HG03432 (cell line): Measurements from ENCODE around the gene HSPA12B.

Source experiments
- ATAC-seq: cut with Tn5 transposase; IDR thresholded peaks from one replicate; pipeline ENCODE4 v1.9.1; 2021; ENCODE audit warnings: mild to moderate bottlenecking, moderate library complexity; ENCODE audit not compliant: unreplicated experiment

Gene HSPA12B

DNA sequence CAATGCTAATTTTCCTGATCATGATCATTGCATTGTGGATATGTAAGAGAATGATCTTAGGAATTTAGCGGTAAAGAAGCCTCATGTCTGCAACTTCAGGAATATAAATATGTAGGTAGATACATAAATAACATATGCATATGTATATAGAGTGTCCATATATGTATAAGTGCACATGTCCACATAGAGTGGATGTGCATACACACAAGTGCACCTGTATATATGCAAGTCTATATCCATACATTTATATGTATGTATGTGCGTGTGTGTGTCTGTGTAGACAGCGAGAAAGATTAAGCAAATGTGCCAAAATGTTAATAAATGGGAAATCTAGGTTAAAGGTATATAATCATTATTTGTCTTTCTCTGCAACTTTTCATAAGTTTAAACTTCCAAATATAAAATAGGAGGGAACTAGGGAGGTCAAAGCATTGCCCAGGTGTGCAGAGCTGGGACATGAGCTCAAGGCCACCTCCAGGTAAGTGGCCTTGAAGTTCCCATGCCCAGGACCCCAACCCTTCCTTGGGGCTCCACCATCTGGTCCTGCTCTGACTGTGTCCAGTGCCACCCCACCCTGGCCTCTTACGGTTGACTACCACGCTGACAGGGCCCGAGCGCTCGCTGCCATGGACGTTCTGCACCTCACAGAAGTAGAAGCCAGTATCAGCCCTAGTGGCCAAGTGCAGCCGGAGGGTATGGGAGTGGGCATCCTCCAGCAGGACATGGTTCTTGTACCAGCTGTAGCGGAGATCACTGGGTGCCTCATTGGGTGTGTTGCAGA lies 29.7 kb upstream of the HSPA12B start:
- no peak for ATAC-seq

DNA sequence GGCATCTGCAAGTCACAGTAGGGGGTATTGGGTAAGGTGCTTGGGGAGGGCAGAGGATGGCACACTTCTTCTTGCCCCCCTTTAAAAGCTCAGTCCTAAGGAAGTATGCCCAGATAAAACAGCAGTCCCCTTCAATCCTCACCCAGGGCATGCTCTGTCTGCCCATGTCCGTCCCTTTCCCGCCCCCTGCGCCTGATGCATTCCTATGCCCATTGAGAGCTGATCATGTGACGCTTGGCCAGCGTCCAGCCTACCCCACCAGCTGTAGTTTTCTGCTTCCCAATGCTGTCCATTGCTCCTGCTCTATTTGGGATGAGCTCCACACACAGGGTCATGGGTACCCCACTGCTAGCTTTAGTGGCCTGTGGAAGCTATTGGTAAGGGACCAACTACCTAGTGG lies 28.4 kb upstream of the HSPA12B start:
- no peak for ATAC-seq

DNA sequence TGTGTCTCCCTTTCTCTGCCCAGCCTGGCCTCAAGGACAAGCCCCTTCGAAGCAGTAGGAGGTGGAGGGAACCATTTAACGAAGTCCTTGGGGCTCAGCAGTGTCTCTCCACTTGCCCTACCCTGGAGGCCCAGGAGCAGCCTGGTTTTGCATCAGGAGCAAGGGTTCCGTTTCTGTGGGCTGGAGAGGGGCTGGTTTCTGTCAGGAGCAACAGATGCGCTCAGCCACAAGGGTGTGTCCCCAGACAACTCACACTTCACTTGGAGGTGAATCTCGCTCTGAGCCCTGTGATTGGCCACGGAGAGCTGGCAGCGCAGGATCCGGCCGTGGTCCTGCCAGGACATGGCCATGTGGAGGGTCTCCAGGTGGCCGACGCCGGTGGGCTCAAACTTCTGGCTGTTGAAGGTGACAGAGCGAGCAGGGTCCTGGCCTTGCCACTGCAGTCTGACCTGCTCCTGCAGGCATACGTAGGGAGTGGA lies 27.0 kb upstream of the HSPA12B start:
- ATAC-seq: no peak

DNA sequence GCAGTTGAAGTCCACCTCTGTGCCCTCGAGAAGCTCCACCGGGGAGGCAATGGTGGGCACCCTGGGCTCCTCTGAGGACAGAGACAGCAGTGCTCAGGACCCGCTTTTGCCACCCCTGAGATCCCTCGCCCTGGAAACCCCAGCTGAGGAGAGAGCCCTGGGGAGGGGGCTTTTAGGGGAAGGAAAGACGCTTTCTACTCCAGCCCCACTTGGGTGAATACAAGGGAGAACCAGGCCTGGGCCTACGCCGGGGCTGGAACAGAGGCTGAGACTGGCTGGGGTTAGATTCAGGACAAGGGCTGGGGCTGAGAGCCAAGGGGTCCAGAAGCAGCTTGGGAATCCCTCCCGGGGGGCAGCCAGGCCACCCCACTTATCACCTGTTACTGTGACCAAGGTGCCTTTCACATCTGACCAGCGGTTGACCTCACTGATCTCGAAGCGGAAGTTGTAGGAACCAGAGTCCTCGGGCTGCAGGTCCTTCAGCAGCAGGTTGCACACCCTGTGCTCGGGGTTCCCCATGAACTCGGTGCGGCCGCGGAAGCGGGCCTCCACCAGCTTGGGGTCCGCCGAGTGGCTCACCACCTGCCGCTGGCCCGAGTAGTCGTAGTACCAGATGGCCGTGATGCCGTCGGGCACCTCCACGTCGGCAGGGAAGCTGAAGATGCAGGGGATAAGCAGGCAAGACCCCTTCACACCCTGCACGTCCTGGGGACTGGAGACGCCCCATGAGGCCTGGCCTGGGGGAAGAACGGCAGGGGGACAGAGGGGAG lies 26.3 kb upstream of the HSPA12B start:
- no peak for ATAC-seq

DNA sequence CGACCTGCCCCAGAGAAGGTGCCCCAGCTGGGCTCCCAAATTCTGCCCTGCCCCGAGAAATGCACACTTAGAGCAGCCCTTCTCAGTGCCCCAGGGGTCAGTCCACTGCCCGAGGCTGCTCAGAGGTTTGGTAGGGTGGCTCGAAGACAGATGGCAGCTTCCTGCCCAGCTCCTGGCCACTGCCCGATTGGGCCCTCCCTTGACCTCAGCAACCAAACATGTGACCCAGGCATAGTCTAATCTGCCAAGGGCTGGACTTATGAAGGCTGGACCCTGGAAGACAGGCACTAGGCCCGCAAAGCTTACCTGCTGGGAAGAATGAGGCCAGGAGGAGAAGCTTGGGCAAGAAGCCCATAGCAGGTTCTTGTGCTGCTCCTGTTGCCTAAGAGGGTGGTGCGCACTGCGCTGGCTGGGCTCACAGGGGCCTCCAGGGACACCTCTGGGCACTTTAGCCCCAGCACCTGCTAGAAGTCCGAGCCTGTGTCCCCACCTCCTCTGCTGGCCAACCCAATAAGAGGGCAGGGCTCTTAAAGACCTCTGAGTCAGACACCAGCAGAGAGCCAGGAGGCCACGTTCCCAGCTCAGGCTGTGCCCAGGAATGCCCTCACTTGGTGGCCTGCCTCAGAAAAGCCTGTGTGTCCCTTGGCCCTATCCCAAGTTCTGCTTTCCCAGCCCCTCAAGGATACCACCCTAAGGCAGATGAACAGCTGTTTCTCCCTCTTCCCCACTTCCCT lies 25.5 kb upstream of the HSPA12B start:
- ATAC-seq: no peak

DNA sequence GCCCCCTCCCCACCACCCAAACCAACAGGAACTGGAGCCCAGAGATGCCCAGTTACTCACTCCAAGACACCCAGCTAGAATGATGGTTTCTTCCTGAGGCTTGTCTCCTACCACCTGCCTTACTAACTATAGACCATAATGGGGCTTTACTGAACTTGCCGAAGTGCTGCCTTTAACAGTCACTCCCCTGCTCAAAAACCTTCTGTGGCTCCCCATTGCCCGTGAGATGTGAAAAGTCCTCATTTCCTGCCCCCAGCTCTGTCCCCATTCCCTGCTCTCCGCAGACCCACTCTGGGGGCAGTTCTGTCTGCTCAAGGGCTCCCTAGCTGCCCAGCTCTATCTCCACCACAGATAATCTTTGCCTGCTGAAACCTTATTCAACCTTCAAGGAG lies 25.0 kb upstream of the HSPA12B start:
- no peak for ATAC-seq

DNA sequence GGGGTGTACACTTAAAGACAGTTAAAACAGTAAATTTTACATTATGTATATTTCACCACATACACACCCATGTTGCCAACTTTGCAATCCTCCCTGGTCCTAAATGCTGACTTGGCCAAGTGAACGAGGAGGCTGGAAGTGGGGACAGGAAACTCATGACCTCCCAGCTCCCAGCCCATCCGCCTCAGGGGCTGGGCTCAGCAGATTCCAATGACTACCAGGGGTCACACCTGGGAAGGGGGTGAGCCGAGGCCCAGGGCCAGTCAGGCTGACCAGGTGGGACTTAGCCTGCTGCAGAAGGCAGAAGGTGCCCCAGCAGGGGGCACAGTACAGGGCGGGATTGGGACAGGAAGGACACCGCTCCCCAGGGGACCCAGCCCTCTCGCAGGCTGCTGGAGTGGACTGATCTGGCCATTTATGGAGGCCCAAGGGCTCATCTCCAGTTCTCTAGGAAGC lies 22.4 kb upstream of the HSPA12B start:
- ATAC-seq: no peak

DNA sequence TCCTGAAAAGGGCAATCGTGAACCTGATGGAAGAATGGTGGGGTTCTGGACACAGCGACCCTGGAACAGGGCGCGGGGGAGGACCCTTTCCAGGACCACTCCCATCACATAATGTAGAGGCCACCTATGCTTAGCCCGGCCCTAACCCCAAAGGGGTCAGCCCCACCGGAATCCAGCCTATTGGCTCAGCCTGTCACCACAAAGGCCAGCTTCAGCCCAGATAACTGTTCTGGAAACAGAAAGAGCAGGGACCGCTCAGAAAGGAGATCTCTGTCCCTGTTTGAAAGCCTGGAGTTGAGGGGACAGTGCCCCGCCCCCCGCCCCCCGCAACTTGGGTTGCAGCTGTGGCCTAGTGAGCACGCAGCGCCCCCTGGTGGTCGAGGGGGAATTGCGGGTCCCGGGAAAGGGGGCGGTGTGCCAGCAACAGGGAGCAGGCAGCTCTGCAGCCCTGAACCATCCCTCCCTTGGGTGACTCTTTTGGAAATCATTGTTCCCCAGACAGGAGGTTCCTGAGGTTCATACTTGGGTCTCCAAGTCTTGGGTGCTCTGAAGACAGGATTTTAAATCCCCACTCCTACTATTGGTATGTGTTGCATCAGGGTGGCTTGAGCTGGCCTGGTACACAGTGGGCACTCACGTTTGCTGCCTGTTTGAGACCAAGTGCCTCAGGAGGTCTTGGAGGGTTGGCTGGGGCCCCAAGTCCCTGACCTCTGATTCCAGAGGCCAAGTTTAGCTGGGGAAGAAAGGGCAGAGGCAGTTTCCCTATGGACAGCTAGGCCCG lies 21.6 kb upstream of the HSPA12B start:
- no peak for ATAC-seq

DNA sequence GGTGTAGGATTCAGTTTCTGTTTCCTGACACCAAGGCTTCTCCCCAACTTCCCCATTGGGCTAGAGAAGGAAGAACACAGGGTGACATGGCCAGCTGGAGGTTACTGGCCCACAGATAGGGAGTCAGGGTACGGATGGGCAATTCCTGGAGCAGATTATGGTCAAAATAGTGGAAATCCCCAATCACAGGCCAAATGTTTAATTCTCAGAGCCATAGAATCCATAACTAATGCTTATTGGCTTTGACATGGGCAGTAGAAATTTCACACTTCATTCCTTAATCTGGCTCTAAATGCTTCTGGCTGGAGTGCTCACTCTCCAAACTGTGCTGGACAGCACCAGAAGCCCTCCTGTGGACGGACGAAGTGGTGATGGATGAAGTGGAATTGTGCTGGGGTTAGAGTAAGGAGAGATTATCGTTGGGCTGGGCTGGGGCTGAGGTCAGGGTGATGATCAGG lies 21.0 kb upstream of the HSPA12B start:
- ATAC-seq: no peak

DNA sequence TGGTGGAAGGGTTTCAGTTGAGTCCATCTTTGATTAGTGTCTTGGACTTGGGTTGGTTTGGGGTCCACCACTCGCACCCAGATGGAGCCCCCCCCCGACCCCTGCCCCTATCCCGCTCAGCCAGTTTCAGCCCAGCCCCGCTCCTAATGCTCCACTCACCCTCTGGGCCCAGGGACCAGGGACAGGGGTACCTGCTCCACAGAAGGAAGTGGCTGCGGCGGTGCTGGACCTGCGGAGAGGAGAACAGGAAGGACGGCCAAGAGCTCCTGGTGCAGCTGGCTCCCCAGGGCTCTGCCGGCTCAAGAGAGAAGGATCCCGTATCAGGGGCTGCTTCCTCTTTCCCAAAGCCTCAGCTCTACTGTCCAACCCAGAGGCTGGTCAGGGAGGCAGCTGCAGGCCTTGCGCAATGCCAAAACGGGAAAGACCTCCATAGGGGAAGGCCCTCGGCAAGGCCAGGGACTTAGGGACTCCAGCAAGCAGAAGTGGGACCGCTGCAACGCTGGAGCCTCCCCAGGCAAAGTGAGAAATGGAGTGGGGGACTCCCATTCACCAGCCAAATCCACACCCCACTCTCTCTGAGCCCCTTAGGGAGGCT lies 20.1 kb upstream of the HSPA12B start, which contains the start of gene SIGLEC1:
Gene SIGLEC1 (minus strand): TSS at position 322 of the 595 bp plus-strand sequence. CDS start 5,472 bp downstream, outside the sequence.
- no peak for ATAC-seq

DNA sequence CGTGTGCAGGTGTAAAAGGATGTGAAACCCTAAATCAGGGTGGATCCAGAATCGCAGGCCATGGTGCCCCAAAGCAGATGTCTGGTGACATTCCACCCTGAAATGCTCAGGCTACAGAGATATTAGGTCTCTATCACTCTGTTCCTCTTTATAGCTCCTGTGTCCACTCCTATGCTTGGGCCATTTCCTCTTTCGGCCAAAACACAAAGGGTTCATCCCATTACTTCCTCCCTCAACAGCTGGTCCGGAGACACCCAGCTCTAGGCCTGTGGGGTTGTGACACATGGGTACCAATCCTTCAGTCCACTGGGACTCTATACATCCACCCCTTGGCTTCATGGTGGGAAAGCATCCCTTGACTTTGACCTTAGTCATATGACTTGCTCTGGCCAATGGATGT lies 18.4 kb upstream of the HSPA12B start:
- ATAC-seq: no peak

DNA sequence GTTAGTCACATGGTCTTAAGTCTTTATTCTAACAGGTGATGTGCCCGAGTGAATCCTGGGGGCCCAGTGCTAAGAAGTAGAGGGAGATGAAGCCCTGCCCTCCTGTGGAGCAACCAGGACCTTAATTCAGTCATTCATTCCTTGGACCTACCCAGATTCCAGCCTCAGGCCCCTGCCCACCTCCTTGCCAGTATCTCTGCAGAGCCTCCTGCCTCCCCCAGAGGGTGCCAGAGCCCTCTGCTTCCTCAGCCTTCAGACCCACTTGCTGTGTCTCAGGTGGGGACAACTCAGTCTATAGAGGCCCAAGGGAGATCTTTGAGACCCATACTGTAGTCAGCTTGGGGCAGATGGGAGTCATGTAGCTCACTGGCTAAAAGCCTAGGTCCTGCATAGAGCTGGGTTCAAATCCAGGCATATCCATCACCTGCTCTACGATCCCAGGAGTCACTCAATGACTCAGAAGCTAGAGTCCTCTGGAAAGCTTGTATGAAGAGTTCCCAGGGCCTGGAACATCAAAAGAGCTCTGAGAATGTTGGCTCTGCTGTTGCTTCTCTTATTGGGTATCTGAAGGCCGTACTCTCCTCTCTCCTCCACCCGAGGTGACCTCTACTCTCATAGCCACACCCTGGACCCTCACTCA lies 16.2 kb upstream of the HSPA12B start:
- ATAC-seq: peak; percentile 47

DNA sequence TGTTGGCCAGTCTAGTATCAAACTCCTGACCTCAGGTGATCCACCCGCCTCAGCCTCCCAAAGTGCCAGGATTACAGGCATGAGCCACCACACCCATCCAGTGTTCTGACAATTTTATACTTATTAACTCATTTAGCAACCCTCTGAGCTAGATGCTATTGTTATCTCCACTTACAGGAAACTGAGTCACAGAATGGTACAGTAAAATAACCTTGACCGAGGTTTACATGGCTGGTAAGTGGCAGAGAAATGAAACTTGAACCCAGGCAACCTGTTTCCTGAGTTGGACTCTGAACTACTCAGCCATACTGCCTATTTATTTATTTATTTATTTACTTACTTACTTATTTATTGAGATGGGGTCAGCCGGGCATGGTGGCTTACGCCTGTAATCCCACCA lies 13.4 kb upstream of the HSPA12B start:
- ATAC-seq: no peak

DNA sequence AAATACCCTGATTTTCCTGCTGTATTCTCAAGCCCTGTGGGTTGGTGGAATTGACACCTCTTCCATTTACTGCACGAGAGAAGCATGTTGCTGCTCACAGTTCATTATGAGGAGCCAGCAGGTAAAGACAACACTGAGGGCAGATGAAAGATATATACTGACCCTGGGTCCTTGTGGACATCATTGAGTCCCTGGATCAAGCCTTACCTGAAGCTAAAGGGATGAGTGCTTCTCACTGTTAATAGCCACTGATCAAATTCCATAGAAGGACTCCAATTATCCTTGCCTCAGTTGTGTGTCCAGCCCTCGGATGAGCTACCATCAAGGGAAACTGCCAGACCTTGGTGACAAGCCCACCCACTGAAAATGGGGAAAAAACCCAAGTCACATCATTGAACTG lies 12.4 kb upstream of the HSPA12B start:
- ATAC-seq: no peak

DNA sequence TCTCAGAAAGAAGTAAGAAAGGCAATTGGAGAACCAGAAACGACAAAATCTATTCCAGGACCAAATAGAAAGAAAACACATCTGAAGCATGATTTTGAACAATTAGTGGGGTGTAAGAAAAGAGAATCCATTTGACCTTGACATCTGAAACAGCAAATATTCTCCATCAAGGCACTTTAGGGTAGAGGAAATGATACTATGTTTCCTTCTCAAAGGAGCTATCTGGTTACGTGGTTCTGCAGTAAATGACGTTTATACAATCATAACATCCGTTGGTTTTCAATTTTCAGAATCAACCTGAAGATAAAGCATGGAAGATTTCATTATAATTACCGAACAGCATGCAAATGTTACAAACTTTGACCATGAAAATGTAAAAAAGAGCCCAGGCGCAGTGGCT lies 11.9 kb upstream of the HSPA12B start:
- no peak for ATAC-seq

DNA sequence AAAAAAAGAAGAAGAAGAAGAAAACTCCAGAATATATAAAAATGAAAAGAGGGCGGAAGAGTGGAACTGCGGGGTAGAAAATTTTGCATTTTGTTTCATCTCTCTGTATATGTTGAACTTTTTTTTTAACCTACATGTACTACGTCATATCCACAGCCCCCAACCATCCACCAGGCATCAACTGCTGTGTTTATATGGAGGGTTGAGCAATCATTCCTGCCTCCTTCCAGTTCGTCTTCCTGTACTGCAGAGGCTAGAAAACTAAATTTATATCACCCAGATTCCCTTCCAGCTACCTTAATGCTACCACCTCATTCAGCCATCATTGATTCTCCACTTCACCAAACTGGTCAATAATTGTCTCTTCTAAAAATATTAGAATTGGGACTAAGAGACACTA lies 10.6 kb upstream of the HSPA12B start:
- ATAC-seq: no peak

DNA sequence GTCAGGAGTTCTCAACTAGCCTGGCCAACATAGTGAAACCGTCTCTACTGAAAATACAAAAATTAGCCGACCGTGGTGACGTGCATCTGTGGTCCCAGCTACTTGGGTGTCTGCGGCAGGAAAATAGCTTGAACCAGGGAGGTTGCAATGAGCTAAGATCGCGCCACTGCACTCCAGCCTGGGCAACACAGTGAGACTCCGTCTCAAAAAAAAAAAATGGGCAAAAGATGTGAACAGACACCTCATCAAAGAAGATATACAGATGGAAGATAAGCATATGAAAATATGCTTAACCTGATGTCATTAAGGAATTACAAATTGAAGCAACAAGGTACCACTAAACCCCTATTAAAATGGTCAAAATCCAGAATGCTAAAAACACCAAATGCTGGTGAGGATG lies 9.2 kb upstream of the HSPA12B start:
- no peak for ATAC-seq

DNA sequence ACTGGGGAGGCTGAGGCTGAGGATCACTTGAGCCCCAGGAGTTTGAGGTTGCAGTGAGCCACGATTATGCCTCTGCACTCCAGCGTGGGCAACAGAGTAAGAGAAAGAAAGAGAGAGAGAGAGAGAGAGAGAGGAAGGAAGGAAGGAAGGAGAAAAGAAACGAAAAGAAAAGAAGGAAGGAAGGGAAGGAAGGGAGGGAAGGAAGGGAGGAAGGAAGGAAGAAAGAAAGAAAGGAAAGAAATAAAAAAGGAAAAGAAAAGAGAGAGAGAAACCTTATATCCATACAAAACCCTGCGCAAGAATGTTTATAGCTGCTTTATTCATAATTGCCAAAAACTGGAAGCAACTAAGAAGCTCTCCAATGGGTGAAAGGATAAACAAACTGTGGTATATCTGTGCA lies 8.1 kb upstream of the HSPA12B start:
- ATAC-seq: no peak

DNA sequence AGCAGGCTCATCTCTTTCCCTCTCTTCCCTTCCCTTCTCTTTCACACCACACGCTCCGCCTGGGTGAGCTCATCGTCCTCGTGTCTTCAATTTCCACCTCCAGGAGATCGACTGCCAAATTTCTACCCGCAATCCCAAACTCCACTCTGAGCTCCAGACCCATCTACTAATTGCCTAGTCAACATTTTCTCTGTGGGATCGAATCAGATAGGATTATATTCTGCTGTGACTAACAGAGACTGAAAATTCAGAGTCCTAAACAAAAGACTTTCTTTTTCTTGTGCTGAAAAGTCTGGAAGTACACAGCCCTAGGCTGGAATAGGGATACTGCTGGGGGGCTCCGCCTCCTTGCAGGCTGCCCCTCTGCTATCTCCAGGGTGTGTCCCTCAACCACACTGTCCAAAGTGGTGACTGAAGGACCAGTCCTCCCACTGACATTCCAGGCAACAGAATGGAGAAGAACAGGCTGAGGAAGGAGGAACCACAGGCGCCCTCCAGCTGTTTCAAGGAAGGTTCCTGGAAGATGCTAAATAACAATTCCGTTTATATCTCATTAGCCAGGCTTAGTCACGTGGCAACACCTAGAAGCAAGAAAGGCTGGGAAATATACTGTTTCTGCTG lies 5.0 kb upstream of the HSPA12B start:
- no peak for ATAC-seq
